Activated CD4-positive, alpha-beta T cell treated with anti-CD3 and anti-CD28 coated beads, Interleukin-2, amount 50 U/mL, for 16 hours (primary cell): ENCODE results near the gene FAM107B.
"Not testable (repeated sequence)": the region's sequence is repeated elsewhere in the genome, so short reads cannot be mapped to it uniquely, and the experiment has no call there.

Experiments
- DNase-seq: peaks from one replicate; pipeline ENCODE4 v3.0.0-alpha.2; 2020

The FAM107B gene

DNA sequence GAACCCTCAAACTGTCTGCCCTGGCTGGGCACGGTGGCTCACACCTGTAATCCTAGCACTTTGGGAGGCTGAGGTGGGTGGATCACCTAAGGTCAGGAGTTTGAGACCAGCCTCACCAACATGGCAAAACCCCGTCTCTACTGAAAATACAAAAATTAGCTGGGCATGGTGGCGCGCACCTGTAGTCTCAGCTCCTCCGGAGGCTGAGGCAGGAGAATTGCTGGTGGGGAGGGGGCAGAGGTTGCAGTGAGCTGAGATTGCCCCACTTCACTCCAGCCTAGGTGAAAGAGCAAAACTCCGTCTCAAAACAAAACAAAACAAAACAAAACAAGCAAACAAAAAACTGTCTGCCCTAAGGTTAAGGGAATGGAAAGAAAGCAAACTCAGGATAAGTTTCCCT is 115.6 kb downstream of the FAM107B start:
- not testable (repeated sequence) for DNase-seq

DNA sequence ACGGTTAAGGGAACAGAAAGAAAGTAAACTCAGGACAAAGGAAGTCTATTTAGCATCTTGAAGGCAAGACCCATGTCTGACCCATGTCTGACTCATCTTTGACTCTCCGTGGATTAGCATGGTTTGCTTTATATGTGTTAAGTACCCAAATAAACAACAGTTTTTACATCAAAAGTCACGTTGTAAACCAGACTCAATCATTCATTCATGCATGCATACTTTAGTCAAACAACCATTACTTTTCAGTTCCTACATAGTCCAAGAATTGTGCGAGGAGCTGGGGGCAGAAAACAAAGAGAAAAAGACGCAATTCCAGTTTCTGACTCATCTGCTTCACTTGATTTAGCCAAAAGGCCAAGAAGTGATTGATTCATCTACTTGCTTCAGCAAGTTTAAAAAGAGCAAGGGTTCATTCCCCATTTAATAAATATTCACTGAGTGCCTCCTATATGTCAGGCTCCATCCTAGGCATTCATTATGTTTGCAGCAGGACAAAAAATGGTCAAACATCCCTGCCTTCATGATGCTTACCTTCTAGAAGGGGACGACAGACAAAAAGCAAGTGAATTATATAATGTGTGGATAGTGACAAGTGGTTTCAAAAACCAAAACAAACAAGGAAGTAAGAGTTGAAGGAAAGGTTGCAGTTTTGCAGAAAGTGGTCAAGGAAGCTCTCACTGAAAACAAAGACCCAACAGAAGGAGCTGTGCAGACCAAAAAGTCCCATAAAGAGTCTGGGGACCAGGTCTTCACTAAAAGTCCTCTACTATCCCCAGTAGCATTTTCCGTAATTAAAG is 116.2 kb downstream of the FAM107B start:
- DNase-seq: peak; percentile 32

DNA sequence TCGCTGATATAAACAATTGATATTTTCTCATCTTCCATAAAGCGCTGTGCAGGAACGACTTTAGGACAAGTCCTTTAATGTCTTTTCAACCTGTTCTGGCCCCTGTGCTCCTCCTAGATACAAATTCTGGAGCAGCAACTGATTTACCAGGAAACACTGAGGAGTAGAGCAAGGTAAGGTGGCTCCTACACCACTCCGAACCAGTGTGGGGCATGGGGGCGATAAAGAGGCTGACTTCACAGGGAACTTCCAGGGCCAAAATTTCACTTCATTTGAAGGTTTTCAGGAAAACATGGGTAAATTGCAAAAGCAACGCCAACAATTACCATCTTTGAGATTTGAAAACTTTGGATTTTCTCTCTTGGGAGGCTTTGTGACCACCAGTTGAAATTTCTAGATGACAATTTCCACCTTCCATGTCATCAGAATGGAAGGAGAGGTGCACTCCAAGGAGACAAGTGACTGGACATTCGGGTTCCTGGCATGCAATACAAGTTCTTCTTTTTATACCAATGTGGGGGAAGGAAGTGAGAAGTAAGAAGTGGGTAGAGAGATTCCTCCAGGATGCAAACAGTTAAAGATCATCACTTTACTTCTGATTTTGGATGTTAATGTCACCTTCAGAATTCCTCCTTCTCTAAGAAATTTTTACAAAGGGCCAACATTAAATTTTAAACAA is 118.5 kb downstream of the FAM107B start:
- no peak for DNase-seq

DNA sequence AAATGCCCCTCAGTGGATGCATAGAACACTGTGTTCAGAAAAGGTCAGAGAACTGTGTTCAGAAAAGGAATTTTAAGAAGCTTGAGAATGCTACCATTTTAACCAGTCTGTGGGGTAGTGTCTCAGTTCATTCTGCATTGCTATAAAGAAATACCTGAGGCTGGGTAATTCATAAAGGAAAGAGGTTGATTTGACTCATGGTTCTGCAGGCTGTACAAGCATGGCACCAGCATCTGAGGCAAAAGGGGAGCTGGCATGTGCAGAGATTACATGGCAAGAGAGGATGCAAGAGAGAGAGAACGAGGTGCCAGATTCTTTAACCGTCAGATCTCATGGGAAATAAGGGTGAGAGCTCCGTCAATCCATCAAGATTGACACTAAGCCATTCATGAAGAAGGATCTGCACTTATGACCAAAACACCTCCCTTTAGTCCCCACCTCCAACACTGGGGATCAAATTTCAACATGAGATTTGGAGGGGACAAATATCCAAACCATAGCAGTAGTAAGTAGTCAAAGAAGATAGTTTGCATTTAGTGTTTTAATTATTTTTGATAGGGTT is 119.8 kb downstream of the FAM107B start:
- peak; percentile 29 for DNase-seq

DNA sequence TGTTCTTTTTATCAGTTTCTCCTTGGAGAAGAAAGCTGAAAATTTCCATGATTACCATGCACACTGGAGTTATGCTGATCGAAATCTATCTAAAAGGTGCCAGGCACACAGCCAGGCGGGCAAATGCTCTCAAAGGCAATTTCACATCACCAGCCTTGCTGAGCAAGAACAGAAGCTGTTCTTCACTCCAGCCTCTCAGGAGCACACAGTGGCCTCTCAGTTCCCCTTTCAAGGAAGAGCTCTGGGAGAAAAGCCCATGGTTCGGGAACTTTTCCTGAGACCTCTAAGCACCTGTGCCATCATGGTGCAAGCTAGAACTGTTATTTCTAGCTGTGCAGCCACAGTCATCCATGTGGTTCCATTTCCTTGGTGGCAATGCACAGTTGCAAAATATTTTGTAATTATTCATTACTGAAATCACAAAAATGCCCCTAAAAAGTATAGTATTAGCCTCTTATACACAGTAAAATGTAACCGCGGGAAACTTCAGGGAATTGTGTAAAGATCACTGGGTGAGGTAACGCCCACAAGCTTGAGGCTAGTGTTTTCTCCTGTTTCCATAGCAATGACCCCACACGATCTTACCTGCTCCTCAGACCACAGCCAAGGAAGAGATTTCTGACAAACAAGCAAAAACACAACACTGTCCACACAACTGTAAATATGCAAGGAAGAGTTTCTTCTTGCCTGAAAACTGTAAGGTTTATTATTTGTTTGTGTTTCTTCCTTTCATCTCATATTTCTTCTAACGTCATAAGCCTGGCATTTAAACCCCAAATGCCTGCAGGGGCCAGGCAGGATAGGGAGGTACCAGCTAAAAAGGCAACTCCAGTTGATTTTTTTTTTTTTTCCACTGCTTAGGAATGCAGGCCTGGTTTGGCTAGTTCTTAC is 121.2 kb downstream of the FAM107B start:
- DNase-seq: peak; percentile 42

DNA sequence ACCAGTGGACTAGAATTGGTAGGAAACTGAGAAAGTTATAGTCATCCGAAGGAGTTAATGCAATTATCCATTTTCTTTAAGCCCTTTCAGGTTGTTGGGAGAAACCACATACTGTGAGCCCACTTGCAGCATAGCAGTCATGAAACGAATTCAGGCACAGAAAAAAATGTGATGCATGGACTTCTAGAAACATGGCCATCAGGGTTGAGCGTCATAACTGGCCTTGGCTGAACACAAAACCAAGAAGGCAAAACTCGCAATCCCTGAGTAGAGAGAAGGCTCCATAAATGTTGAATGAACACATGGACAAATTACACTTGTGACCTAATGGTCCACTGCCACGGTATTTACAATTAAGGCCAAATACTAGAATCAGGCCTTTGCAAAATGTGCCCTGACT is 121.9 kb downstream of the FAM107B start:
- DNase-seq: no peak

DNA sequence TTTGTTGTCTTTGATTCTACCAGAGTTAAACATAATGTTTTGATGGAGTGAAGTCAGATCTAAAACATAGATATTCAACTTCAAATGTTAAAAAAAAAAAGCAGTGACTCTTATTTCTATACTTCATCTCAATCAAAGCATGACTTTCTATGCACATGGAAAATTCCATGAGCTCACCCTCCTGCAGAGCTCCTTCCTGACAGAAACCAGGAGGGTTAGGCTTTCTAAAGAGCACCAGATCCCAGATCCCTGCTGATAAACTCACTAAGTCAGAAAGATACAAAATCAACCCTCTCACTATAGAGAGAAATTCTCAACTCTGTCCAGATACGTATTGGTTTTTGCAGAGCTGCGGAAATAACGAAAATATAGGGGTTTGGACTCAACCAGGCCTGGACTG is 122.6 kb downstream of the FAM107B start:
- DNase-seq: no peak

DNA sequence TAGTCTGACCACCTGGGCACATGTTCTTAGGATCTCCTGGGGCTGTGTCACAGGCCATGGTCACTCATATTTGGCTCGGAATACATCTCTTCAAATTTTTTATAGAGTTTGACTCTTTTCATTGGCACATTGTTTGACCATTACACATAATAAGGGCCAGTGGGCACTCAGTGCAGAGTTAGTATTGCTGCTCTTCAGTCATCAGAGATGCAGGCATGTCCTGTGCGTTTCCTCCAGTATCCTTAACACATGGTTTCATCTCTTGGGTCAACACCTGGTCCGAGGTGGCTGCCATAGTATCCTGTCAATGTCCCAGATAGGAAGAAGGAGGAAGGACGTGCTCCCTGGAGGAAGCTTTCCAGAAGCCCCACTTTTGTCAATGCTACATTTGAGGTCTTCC is 125.0 kb downstream of the FAM107B start:
- DNase-seq: no peak

DNA sequence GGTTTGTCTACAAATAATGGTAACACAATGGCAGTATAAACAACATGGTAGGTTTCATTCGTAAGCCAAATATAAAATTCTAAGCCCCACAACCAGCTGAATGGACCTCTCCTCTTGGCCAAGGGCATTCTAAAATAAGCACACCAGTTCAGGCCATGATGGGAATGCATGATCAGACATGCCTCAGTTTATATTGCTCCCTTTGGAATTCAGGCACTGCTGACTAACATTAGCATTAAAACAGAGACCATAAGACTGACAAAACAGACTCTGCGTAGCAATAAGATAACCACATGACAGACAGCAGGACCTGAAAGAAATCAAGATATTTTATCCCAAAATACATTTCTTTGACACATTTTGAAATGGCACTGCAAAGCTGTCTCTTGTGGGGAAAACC is 125.8 kb downstream of the FAM107B start:
- DNase-seq: no peak

DNA sequence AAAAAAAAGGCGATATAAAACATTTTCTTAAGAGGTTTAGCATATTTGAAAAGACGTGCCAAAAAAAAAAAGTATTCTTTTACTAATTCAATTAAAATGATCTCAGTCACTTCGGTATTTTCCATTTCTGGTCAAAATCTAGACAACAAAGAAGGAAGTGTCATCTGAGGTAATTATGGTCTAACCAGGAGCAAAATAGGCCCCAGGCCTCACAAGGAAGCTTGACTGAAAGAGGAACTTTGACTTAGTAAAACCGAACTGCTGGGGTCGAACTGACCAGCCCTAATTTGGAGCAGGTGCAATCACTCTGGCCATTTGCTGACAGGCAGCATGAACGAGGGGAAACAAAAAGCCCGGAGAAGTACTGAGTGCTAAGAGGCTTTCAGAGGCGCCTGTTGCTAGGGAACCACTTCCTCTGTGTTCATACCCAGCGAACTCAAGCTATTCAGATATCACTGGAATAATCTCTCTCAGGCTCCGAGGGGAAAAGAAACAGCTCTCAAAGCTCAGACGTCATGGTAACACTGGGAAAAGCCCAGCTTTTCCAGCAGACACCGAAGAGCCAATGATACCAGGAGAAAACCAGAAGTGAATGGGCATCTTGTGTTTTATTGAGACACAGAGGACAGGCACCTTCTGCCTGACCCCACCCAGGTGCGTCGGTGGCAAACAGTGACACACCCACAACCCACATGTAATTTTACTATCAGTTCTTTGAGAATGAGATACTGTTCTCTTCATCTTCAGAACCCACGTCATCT is 126.5 kb downstream of the FAM107B start:
- peak; percentile 78 for DNase-seq

DNA sequence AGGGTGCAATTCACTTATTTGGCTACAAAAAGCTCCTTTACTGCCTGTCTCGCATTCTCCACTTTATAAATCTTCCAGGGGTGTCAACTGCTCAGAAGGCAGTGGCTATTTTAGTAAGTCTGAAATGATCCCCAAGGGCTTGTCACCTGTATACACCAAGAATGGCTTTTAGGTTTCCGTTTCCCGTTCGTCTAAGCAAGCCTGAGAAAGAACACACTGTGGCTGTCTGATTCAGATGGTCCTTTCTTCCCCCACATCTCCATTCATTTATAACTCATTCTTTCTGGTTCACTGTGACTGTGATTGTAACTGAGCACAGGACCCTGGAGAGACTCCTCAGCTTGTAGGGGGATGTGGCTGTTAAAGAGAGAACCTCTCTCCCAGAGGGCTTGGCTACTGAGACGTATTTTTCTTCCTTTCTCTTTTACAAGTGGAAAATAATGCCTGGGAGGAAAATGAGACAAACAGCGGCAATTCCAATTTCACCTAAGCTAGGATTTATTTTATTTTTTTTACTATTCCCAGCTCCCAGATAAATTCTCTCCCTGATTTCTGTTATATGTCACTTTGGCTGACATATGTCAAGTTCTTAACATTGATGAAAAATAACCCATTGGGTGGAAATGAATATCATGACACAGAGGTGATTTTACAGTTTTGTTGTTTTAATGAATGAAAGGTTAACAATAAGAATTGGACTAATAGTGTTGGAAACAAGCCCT is 129.3 kb downstream of the FAM107B start:
- DNase-seq: peak; percentile 50

DNA sequence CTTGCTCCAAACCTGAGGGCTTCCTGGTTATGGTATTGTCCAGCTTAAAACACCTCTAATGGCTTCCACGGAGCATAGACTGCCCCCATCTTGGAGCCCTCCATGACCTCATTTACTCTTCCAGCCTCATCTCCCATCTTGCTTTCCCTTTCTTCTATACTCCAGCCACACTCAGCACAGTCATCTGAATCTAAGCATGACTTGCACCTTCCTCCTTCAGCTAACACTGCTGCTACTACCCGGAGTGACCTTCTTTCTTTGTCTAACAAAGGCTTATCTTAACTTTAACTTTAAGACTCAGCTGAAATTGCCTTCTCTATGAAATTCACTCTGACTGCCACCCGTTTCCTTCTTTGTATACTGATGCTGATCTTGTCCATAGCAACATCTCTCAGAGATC is 135.1 kb downstream of the FAM107B start:
- no peak for DNase-seq

DNA sequence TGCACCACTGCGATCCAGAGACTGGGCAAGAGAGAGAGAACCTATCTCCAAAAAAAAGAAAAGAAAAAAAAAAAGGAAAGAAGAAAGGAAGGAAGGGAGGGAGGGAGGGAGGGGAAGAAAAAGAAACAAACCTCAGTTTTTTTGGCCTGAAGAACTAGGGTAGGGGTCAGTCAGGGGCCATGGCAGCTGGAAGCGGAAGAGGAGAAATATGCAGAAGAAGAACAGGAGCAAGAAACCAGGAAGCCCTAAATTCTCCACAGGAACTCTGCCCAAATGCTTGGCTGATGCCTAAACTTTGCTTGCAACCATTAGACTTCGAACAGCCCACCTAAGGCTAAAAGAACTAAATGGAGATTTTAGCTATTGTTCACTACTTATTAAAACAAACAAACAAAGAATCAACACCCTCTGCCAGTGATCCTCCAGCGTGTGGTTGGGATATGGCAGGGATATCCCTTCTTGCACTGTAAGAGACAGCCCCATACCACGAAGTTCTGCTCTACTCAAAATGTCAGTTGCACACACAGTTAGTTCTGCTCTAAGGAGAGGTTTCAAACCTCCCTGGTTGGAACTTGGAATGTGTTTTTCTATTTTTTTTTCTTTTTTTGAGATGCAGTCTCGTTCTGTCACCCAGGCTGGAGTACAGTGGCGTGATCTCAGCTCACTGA is 139.5 kb downstream of the FAM107B start:
- no peak for DNase-seq

DNA sequence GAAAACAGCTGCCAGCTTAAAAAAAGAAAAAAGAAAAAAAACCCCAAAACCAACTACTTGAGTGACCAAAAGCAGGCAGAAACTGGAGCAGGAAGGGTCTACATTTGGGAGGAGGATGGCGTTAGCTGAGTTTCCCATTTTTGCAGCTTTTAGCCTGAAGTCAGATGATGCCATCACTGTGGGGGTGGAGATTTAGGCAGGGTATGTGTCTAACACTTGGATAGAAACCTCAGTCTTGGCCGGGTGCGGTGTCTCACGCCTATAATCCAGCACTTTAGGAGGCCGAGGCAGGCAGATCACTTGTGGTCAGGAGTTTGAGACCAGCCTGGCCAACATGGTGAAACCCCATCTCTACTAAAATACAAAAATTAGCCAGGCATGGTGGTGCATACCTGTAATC is 140.1 kb downstream of the FAM107B start:
- not testable (repeated sequence) for DNase-seq

DNA sequence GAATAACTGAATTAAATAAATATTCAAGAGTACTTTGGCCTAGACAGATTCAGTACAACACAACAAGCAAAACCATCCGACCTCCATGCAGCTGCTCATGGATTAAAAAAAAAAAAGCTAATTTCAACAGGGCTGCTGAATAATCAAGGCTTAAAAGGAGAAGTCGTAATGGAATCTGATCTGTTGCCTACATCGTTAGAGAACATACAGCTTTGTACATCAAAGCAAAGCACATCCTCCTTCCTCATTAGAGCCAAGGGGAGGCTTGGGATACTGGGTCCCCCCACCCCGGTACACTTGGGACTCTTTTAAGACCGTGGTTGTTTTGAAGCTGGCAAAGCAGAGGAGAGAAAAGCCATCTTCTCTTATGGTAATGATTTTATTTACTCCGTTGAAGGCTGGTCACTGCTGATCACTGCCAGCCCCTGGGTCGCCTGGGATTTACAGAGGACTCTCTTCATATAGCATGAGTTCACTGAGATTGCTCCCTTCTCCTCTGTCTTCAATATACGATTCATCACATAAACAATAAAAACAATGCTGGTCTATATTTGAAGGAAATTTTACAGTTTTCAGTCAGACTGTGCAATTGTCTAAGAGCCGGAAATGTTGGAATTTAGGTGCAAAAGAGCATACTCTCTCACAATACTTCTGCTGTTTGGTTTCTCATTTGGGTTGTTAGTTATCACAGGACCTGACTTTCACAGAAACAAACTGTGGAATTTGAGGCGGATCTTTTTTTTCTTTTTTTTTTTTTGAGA is 148.8 kb downstream of the FAM107B start:
- DNase-seq: no peak

DNA sequence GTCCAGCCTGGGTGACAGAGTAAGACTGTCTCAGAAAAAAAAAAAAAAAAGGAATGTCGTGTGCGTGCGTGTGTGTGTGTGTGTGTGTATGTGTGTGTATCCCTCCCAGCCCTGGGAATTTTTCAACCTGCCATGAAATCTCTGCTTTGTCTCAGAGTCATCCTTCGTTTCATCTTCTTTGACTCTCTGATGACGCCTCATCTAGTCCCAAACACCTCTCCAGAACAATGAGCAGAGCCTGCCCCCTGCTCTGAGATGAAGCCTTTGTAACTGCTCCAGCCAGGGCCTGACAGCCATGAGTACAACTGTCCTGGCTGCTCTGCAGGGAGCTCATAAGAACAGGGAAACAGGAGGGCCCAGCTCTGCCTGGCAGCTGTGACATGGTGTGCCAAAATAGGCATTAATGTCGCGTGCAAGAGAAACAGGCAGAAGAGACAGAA is 149.5 kb downstream of the FAM107B start:
- DNase-seq: no peak

DNA sequence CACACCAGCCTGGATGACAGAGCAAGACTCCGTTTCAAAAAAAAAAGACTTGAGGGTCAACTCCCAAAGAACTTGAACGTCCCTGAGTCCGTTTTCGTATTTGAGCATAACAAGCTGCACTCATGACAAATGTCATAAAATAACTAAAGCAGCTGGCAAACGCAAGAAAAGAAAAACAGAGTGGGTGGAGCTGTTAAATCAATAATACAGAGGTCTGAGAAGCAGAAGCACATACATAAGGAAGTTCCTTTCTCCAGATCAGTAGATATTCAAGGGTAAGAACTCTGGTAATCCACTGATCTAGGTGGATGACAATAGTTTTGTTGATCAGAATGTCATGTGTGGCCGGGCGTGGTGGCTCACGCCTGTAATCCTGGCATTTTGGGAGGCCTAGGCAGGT is 150.1 kb downstream of the FAM107B start:
- no peak for DNase-seq

DNA sequence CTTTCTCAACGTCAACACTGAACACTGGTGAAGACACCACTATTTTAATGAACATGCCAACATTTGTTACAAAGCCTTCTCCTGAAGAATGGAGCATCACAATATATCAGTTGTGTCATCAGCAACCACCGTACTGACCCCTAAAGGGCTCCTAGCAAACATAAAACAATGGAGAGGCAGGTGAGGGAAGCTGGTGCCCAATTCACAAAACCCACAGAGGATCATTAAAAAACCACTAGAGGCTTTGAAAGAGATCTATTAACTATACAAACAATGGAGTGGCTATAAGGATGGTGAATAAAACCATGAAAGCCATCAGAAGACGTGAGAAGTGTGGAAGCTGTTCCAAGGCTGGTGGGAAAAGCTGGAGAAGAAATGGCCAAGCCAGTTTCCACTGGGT is 150.8 kb downstream of the FAM107B start:
- DNase-seq: no peak

DNA sequence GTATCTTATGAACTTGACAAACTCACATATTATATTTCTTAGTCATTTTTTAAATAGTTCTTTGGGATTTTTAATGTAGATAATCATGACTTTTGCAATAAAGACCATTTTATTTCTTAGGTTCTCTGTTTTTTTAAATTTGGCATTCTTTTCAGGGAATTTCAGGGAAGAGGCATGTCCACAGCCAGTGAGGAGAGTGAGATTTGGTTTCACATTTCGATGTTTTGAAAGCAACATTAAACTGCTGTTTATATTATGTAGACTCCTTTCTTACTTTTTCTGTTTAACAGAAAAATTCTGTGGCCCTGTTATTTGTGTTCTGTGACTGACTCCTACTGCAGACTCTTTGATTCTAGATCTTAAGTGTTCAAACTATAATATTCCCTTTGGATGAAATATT is 153.7 kb downstream of the FAM107B start:
- DNase-seq: no peak

DNA sequence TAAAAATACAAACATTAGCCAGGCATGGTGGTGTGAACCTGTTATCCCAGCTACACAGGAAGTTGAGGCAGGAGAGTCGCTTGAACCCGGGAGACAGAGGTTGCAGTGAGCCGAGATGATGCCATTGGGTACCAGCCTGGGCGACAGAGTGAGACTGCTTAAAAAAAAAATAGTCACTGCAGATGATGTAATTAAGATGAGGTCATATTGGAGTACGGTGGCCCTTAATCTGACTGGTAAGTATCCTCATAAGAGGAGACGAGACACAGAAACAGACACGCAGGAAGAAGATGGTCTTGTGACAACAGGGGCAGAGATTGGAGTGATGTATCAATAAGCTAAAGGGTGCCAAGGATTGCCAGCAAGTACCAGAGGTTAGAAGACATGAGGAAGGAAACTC is 156.0 kb downstream of the FAM107B start:
- no peak for DNase-seq
